HEK293T (cell line): ENCODE results near the gene CCNT2.

Source experiments
- CTBP1 ChIP-seq: fragments of 450-650 bp; IDR thresholded peaks from 2 replicates; pipeline ENCODE4 v1.6.1; 2016; ENCODE audit warnings: borderline replicate concordance
- ELF4 ChIP-seq: fragments of 450-650 bp; IDR thresholded peaks from 2 replicates; pipeline ENCODE4 v1.6.1; 2017; ENCODE audit warnings: antibody characterized with exemption
- FOXA1 ChIP-seq: fragments of 450-650 bp; IDR thresholded peaks from 2 replicates; pipeline ENCODE4 v1.6.1; 2016; ENCODE audit warnings: mild to moderate bottlenecking
- FOXM1 ChIP-seq: fragments of 450-650 bp; IDR thresholded peaks from 2 replicates; pipeline ENCODE4 v1.6.1; 2017; ENCODE audit warnings: mild to moderate bottlenecking, borderline replicate concordance
- LEF1 ChIP-seq: fragments of 450-650 bp; IDR thresholded peaks from 2 replicates; pipeline ENCODE4 v1.6.1; 2017; ENCODE audit warnings: mild to moderate bottlenecking, borderline replicate concordance
- NFRKB ChIP-seq: fragments of 450-650 bp; IDR thresholded peaks from 2 replicates; pipeline ENCODE4 v1.6.1; 2016; ENCODE audit warnings: mild to moderate bottlenecking, moderate library complexity
- PKNOX1 ChIP-seq: fragments of 450-650 bp; IDR thresholded peaks from 2 replicates; pipeline ENCODE4 v1.6.1; 2016
- SP1 ChIP-seq: fragments of 450-650 bp; IDR thresholded peaks from 2 replicates; pipeline ENCODE4 v1.6.1; 2017
- ZNF384 ChIP-seq: fragments of 450-650 bp; IDR thresholded peaks from 2 replicates; pipeline ENCODE4 v1.6.1; 2016

GRCh38 chr2:134875309-134875708, 43.3 kb upstream of the CCNT2 start:
- no peak for TF ChIP-seq SP1
- no peak for TF ChIP-seq FOXA1
- no peak for TF ChIP-seq ZNF384
- TF ChIP-seq FOXM1 = no peak
- no peak for TF ChIP-seq NFRKB
- TF ChIP-seq ELF4 = no peak
- TF ChIP-seq CTBP1 = no peak
- TF ChIP-seq PKNOX1 = no peak
- no peak for TF ChIP-seq LEF1
